Thyroid gland (tissue), 4 donors: ENCODE measurements around the gene PLEKHO2. TPM values are rescaled to one million over a fixed set of nuclear protein-coding genes. Genes with fewer than 3 reads are reported as not detected.

Experiments used
- DNase-seq, 2 donors: peaks; one replicate each; pipeline ENCODE4 v3.0.0-alpha.2; 2019
- H3K27ac ChIP-seq, 3 donors: fragments of 200-600 bp; sonication (generic); 1 replicate in 2 of 3; 2 replicates in 1 of 3; pipeline ENCODE4 v1.5.1; 2016 to 2019; ENCODE audit warnings: mild to moderate bottlenecking in 1 of 3, moderate library complexity in 1 of 3
- H3K27me3 ChIP-seq: fragments of 200-600 bp; sonication (generic); one replicate; pipeline ENCODE4 v1.5.1; 2019
- H3K36me3 ChIP-seq, 2 donors: fragments of 200-600 bp; sonication (generic); one replicate each; pipeline ENCODE4 v1.5.1; 2016 to 2019
- H3K4me1 ChIP-seq, 2 donors: fragments of 200-600 bp; sonication (generic); one replicate each; pipeline ENCODE4 v1.5.1; 2017 to 2019
- H3K4me3 ChIP-seq, 3 donors: fragments of 200-600 bp; sonication (generic); replicated peaks in 1 of 3; 1 replicate in 2 of 3; 2 replicates in 1 of 3; pipeline ENCODE4 v1.5.1; 2016; ENCODE audit warnings: mild to moderate bottlenecking in 1 of 3
- H3K9me3 ChIP-seq: fragments of 200-600 bp; sonication (generic); one replicate; pipeline ENCODE4 v1.5.1; 2017
- POLR2A ChIP-seq, 2 donors: fragments of 450-650 bp; IDR thresholded peaks; one replicate each; pipeline ENCODE4 v1.6.1; 2017; ENCODE audit warnings: antibody characterized with exemption in 2 of 2, mild to moderate bottlenecking in 2 of 2, moderate library complexity in 1 of 2
- WGBS, 2 donors: methylation state at CpG; one replicate each; pipeline ENCODE4 v1.1.5; 2017; 5-methylcytosine and 5-hydroxymethylcytosine counted together
- intact Hi-C: fragments of 100-400 bp; cut with DNase I; formaldehyde crosslinking; loops from one replicate; pipeline ENCODE4 v1.15.1; 2023
- total RNA-seq, 4 donors: library from RNA; depleted of rRNA; stranded (reverse); fragments of >200 nt; gene quantifications; one replicate each; pipeline ENCODE4 v1.2.3, GENCODE V29; 2016
- TF ChIP-seq, protein P1 (sequence below), 6 experiments: fragments of 200-600 bp in 3 of 6; fragments of 450-650 bp in 3 of 6; sonication (generic) in 3 of 6; IDR thresholded peaks; one replicate each; pipeline ENCODE4 v1.5.1; 2016 to 2019; ENCODE audit warnings: antibody characterized with exemption in 6 of 6, mild to moderate bottlenecking in 2 of 6, inconsistent platforms in 1 of 6, moderate library complexity in 1 of 6

Gene PLEKHO2
- total RNA-seq, 4 donors from 2014 or later = 31.3 to 53.6 (median 46.1) TPM

GRCh38 chr15:64842986-64843561 lies 1.4 kb downstream of the PLEKHO2 start:
- Histone ChIP-seq H3K4me3 (peak overlapping the region; percentile 11 to 97 (median 88)), H3K9me3 (no peaks in the 10 kb centered on the region), H3K27me3 (no peaks in the 10 kb centered on the region), H3K36me3 (no peaks in the 10 kb centered on the region), H3K4me1 (peaks cover 56 to 57% of the 10 kb centered on the region in 2 donors), H3K27ac (peak overlapping the region; percentile 81 to 95 (median 93))
- WGBS, 2 donors = 54 to 59% methylated on average over 7 of the region's 7 CpGs
- TF ChIP-seq, protein P1, sequence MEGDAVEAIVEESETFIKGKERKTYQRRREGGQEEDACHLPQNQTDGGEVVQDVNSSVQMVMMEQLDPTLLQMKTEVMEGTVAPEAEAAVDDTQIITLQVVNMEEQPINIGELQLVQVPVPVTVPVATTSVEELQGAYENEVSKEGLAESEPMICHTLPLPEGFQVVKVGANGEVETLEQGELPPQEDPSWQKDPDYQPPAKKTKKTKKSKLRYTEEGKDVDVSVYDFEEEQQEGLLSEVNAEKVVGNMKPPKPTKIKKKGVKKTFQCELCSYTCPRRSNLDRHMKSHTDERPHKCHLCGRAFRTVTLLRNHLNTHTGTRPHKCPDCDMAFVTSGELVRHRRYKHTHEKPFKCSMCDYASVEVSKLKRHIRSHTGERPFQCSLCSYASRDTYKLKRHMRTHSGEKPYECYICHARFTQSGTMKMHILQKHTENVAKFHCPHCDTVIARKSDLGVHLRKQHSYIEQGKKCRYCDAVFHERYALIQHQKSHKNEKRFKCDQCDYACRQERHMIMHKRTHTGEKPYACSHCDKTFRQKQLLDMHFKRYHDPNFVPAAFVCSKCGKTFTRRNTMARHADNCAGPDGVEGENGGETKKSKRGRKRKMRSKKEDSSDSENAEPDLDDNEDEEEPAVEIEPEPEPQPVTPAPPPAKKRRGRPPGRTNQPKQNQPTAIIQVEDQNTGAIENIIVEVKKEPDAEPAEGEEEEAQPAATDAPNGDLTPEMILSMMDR (IDR thresholded peaks at IDR 0.05) = no peak
- no peak for TF ChIP-seq POLR2A (IDR thresholded peaks at IDR 0.05)
- intact Hi-C loops = loop anchor here (10.0 kb wide), 1 partner anchor 142 kb away; the partner anchor contains the start of gene SPG21
- peak; percentile 46 to 48 for DNase-seq

DNA sequence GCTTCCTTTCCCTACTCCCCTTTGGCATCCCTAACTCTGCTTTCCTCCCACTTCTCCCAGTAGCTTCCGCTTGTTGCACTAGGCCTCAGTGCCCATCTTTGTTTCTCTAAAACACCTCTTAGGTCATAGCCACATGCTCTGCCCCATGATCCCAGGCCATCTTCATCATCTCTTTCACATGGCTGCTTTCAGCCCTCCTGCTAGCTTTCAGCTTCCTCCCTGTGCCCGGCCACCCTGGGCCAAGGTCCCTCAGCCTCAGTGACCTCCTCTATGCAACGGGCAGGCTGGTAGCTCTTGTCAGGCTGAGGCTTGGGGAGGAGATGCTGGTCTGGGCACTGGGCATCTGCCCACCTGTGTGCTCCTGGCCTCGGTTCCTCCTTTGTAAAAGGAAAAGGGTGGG lies 2.3 kb downstream of the PLEKHO2 start:
- no peaks in the 10 kb centered on the region for H3K9me3 ChIP-seq
- no peak for DNase-seq
- intact Hi-C loops = loop anchor here (10.0 kb wide), 1 partner anchor 141 kb away; the partner anchor contains the start of gene SPG21
- peak overlapping the region; percentile 81 to 95 (median 93) for H3K27ac ChIP-seq
- H3K36me3 ChIP-seq = peaks cover 0 to 5% of the 10 kb centered on the region in 2 donors
- H3K27me3 ChIP-seq = no peaks in the 10 kb centered on the region
- WGBS, 2 donors = 62 to 74% methylated on average over 4 of the region's 4 CpGs
- H3K4me3 ChIP-seq = peak overlapping the region in 1 of 3 donors; percentile 97
- H3K4me1 ChIP-seq = peaks cover 66 to 67% of the 10 kb centered on the region in 2 donors
- TF ChIP-seq, protein P1 (IDR thresholded peaks at IDR 0.05) = no peak
- no peak for TF ChIP-seq POLR2A (IDR thresholded peaks at IDR 0.05)

DNA sequence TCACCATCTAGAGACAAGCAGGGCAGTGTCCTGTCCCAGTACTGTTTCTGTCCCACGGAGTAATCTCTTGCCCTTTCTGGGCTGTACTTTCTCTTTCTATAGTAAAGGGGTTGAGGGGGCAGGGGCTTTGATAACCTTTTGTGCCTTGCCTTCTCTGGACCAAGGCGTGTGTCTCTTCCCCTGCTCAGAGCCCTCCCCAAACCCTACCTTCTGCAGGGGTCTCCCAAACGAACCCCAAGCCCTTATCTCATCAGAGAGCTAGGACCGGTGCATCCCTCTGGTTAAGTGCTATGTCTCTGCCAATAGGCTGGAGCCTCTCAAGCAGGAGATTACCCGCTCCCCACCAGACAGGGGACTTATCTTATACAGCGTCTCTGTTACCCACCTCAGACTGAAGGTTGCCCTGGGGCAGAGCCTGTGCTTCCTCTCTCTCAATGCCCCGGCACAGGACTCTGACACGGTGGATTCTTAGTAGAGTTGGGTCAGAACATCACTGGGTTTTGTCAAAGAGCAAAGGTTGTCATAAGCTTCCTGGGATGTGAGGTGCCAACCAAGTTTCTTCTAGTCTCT lies 2.9 kb downstream of the PLEKHO2 start:
- Histone ChIP-seq H3K27ac (peak overlapping the region; percentile 81 to 95 (median 93)), H3K4me3 (peak overlapping the region in 1 of 3 donors; percentile 97), H3K9me3 (no peaks in the 10 kb centered on the region), H3K4me1 (peaks cover 68 to 73% of the 10 kb centered on the region in 2 donors), H3K27me3 (no peaks in the 10 kb centered on the region), H3K36me3 (peaks cover 2 to 12% of the 10 kb centered on the region in 2 donors)
- TF ChIP-seq, protein P1 (IDR thresholded peaks at IDR 0.05) = no peak
- TF ChIP-seq POLR2A (IDR thresholded peaks at IDR 0.05) = no peak
- DNase-seq = no peak
- WGBS, 2 donors = 39 to 43% methylated on average over 8 of the region's 8 CpGs
- intact Hi-C loops = loop anchor here (5.0 to 10.0 kb wide), 2 partner anchors 48 to 140 kb away; partner anchors contain the start of gene SPG21

DNA sequence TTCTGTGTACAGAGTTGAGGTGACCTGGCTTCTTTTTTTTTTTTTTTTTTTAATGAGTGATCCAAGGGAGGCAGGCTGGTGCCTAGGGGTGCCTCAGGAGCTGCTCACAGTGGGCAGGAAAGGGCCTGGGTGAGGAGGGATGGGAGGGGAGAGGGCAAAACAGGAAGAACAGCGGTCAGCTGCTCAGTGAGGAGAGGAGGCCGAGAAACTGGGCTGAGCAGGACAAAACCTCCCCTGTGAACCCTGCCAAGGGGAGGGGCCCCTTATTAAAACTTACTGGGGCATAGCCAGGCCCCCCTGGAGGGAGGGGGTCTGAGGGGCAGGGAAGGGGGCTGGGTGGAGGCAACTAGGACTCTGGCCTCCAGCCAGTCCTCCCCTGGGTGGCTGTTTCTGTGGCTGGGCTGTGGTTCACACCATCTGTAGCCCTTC lies 3.5 kb downstream of the PLEKHO2 start:
- peak overlapping the region in 1 of 3 donors; percentile 18 for H3K4me3 ChIP-seq
- no peaks in the 10 kb centered on the region for H3K27me3 ChIP-seq
- peak in 1 of 2 donors; percentile 60 for TF ChIP-seq POLR2A (IDR thresholded peaks at IDR 0.05)
- TF ChIP-seq, protein P1 (IDR thresholded peaks at IDR 0.05) = no peak
- no peaks in the 10 kb centered on the region for H3K9me3 ChIP-seq
- 4 to 6% methylated on average over 2 of the region's 2 CpGs for WGBS, 2 donors
- H3K4me1 ChIP-seq = peaks cover 73 to 79% of the 10 kb centered on the region in 2 donors
- H3K27ac ChIP-seq = peak overlapping the region; percentile 81 to 95 (median 93)
- intact Hi-C loops = loop anchor here (5.0 to 10.0 kb wide), 2 partner anchors 47 to 140 kb away; partner anchors contain the start of gene SPG21
- peak; percentile 82 to 90 for DNase-seq
- peaks cover 5 to 16% of the 10 kb centered on the region in 2 donors for H3K36me3 ChIP-seq
